Measurements from ENCODE around the gene ZNF853.

ZNF853 gene

GRCh38 chr7:6640246-6640721, 24.9 kb downstream of the ZNF853 start:
- no peak for DNase-seq (ENCODE audit: extremely low spot score)
- no peak for TF ChIP-seq CTCF (IDR thresholded peaks at IDR 0.05; ENCODE audit: control extremely low read depth, extremely low read depth, low read depth, missing control alignments)
- ChIA-PET CTCF (interaction anchor here (1.2 kb wide), 1 partner anchor 63 kb away, joined by 3 read pairs; the partner anchor contains the start of gene ZDHHC4), POLR2A (no interaction called here)

GRCh38 chr7:6641305-6642035, 26.1 kb downstream of the ZNF853 start:
- ChIA-PET POLR2A (no interaction called here), CTCF (interaction anchor here (1.1 to 1.2 kb wide), 2 partner anchors 20 to 88 kb away, joined by 3 read pairs; no protein-coding TSS in a partner anchor)
- DNase-seq (ENCODE audit: extremely low spot score), result no peak
- TF ChIP-seq CTCF (IDR thresholded peaks at IDR 0.05; ENCODE audit: control extremely low read depth, extremely low read depth, low read depth, missing control alignments), result no peak

GRCh38 chr7:6642239-6642839, 26.9 kb downstream of the ZNF853 start:
- DNase-seq (ENCODE audit: extremely low spot score), result no peak
- ChIA-PET POLR2A (no interaction called here), CTCF (interaction anchor here (1.2 kb wide), 1 partner anchor 21 kb away, joined by 3 read pairs; no protein-coding TSS in a partner anchor)
- no peak for TF ChIP-seq CTCF (IDR thresholded peaks at IDR 0.05; ENCODE audit: control extremely low read depth, extremely low read depth, low read depth, missing control alignments)

GRCh38 chr7:6642861-6643640, 27.6 kb downstream of the ZNF853 start:
- no peak for DNase-seq (ENCODE audit: extremely low spot score)
- ChIA-PET CTCF (no interaction called here), POLR2A (no interaction called here)
- TF ChIP-seq CTCF (IDR thresholded peaks at IDR 0.05; ENCODE audit: control extremely low read depth, extremely low read depth, low read depth, missing control alignments), result no peak

- ChIA-PET POLR2A (no interaction called here), CTCF (no interaction called here)
- TF ChIP-seq CTCF (IDR thresholded peaks at IDR 0.05; ENCODE audit: control extremely low read depth, extremely low read depth, low read depth, missing control alignments), result no peak
- no peak for DNase-seq (ENCODE audit: extremely low spot score)
Observed at GRCh38 chr7:6643915-6644625, 28.7 kb downstream of the ZNF853 start.

- ChIA-PET CTCF (no interaction called here), POLR2A (interaction anchor here (1.1 kb wide), 1 partner anchor 80 kb away, joined by 3 read pairs; no protein-coding TSS in a partner anchor)
- TF ChIP-seq CTCF (IDR thresholded peaks at IDR 0.05; ENCODE audit: control extremely low read depth, extremely low read depth, low read depth, missing control alignments), result no peak
- no peak for DNase-seq (ENCODE audit: extremely low spot score)
Observed at GRCh38 chr7:6644728-6645127, 29.3 kb downstream of the ZNF853 start.

All from GM10248 (cell line).